ENCODE data around the gene TNIK. TPM values are rescaled to one million over a fixed set of nuclear protein-coding genes. Genes with fewer than 3 reads are reported as not detected.

Gene TNIK
- total and polyA plus RNA-seq, 2 of the 4 experiments (the other 2 are of a cell fraction), result 3.4 to 6.3 TPM

DNA sequence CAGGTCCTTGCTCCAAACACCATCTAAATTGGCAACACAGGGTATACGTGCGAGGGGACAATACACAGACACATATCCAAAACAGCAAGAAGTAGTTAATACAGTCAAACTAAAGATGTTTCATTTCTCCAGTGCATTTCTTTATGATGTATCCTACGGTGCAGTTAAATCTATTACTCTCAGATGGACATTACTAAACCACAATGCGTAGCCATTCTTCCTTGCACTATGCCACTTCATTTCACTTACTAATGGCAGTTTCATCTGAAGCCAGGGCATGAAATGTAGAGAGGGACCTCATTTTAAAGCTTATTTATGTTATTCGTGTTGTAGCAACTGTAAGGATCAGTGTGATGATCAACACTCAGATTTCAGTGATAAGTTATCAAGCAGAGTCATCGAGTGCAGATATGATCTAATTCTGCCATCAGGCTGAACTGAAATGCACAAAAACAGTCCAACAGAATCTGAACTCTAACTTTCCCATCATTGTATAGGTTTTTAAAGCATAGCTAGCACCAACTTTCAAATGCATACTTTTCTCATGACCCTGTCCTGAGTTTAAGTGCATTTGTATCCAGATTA lies 14.5 kb downstream of the TNIK start:
- Histone ChIP-seq H2BK120ac (ENCODE audit: low read depth, low read length) (no peak overlapping the region), H2BK20ac (ENCODE audit: low read depth, low read length) (no peak overlapping the region), H3K4me3 (ENCODE audit: insufficient read depth, low read depth, low read length) (no peak overlapping the region), H3K4ac (ENCODE audit: low read depth, low read length) (no peak overlapping the region), H4K20me1 (ENCODE audit: insufficient read depth, low read length) (no peaks in the 10 kb centered on the region), H2BK5ac (ENCODE audit: low read depth, low read length, poor library complexity, severe bottlenecking) (no peak overlapping the region), H3K27me3 (ENCODE audit: control insufficient read depth, insufficient read depth, low read length) (no peaks in the 10 kb centered on the region), H2AK5ac (ENCODE audit: low read depth, low read length) (no peak overlapping the region), H4K8ac (ENCODE audit: low read depth in 2 of 2, low read length in 2 of 2) (no peak overlapping the region), H3K4me2 (ENCODE audit: low read depth, low read length) (no peak overlapping the region), H3K14ac (replicated peaks; ENCODE audit: low read depth, low read length) (no peak overlapping the region), H3K27ac (ENCODE audit: insufficient read depth, low read length) (no peak overlapping the region), H2AK9ac (replicated peaks; ENCODE audit: low read depth, low read length, poor library complexity) (no peak overlapping the region), H3K56ac (ENCODE audit: extremely low read depth, insufficient read depth, low read length) (no peak overlapping the region), H2AFZ (replicated peaks; ENCODE audit: low read length, poor library complexity) (no peak overlapping the region), H3K36me3 (ENCODE audit: control insufficient read depth, insufficient read depth, low read length) (no peaks in the 10 kb centered on the region), H3K9ac (ENCODE audit: low read depth, low read length) (no peak overlapping the region), H4K91ac (ENCODE audit: insufficient read depth, low read depth, low read length) (no peak overlapping the region), H3K23ac (ENCODE audit: low read depth, low read length) (no peak overlapping the region), H3K18ac (ENCODE audit: low read depth, low read length) (no peak overlapping the region), H3K79me1 (ENCODE audit: low read depth in 1 of 2, low read length in 2 of 2) (peaks cover 0 to 6% of the 10 kb centered on the region in 2 experiments; a peak in 1 of 4 replicates), H3K9me1 (ENCODE audit: insufficient read depth, low read length) (no peaks in the 10 kb centered on the region), H3K4me1 (ENCODE audit: control insufficient read depth, insufficient read depth, low read length) (peaks cover 7% of the 10 kb centered on the region), H2BK15ac (ENCODE audit: low read depth, low read length) (no peak overlapping the region), H3K9me3 (ENCODE audit: control insufficient read depth, insufficient read depth, low read length) (no peaks in the 10 kb centered on the region), H4K5ac (ENCODE audit: low read depth, low read length) (no peak overlapping the region)
- in situ Hi-C loops (cut with MboI; ENCODE audit: low sequenced_read_pairs), result no loop called here
- ChIA-PET POLR2A (ENCODE audit: unreplicated experiment) (no interaction called here), CTCF (no interaction called here)
- intact Hi-C loops (cut with micrococcal nuclease), result no loop called here
- ATAC-seq (ENCODE audit: low read depth) (no peak), DNase-seq (no peak)
- BruUV-seq (replicated peaks), result no TSS peak
- 33% methylated on average over 1 of the region's 6 CpGs; no CpG with 5 or more reads in 1 of the 2 experiments for WGBS, 2 experiments (ENCODE audit: extremely low coverage in 2 of 2, insufficient read length in 1 of 2)
- no peak for TF ChIP-seq SMC3 (IDR thresholded peaks at IDR 0.05; ENCODE audit: low read depth, low read length)
- TF ChIP-seq FOS (IDR thresholded peaks at IDR 0.05; ENCODE audit: low read depth, low read length), result no peak
- TF ChIP-seq MAFK (IDR thresholded peaks at IDR 0.05; ENCODE audit: low read depth, low read length), result no peak
- TF ChIP-seq CTCF (conservative IDR thresholded peaks at IDR 0.05; ENCODE audit: low read depth, low read length), result no peak
- TF ChIP-seq CEBPB (IDR thresholded peaks at IDR 0.05; ENCODE audit: low read depth, low read length), result no peak
- no peak for TF ChIP-seq MAZ (IDR thresholded peaks at IDR 0.05; ENCODE audit: borderline replicate concordance, low read depth, low read length)
- TF ChIP-seq BHLHE40 (IDR thresholded peaks at IDR 0.05; ENCODE audit: low read depth, low read length), result no peak
- TF ChIP-seq CHD1 (IDR thresholded peaks at IDR 0.05; ENCODE audit: low read depth, low read length), result no peak
- no peak for TF ChIP-seq NFE2L2 (IDR thresholded peaks at IDR 0.05; ENCODE audit: low read depth, low read length)
- TF ChIP-seq RAD21 (IDR thresholded peaks at IDR 0.05; ENCODE audit: low read length), result no peak
- TF ChIP-seq RCOR1 (IDR thresholded peaks at IDR 0.05; ENCODE audit: insufficient replicate concordance, low read length), result no peak
- TF ChIP-seq, protein P1, sequence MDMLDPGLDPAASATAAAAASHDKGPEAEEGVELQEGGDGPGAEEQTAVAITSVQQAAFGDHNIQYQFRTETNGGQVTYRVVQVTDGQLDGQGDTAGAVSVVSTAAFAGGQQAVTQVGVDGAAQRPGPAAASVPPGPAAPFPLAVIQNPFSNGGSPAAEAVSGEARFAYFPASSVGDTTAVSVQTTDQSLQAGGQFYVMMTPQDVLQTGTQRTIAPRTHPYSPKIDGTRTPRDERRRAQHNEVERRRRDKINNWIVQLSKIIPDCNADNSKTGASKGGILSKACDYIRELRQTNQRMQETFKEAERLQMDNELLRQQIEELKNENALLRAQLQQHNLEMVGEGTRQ (IDR thresholded peaks at IDR 0.05; ENCODE audit: low read depth, low read length), result no peak
- TF ChIP-seq, protein P2, sequence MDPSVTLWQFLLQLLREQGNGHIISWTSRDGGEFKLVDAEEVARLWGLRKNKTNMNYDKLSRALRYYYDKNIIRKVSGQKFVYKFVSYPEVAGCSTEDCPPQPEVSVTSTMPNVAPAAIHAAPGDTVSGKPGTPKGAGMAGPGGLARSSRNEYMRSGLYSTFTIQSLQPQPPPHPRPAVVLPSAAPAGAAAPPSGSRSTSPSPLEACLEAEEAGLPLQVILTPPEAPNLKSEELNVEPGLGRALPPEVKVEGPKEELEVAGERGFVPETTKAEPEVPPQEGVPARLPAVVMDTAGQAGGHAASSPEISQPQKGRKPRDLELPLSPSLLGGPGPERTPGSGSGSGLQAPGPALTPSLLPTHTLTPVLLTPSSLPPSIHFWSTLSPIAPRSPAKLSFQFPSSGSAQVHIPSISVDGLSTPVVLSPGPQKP (IDR thresholded peaks at IDR 0.05; ENCODE audit: borderline replicate concordance, low read depth, low read length), result no peak
- TF ChIP-seq RFX5 (IDR thresholded peaks at IDR 0.05; ENCODE audit: low read depth, low read length), result no peak
- TF ChIP-seq MXI1 (IDR thresholded peaks at IDR 0.05; ENCODE audit: borderline replicate concordance, low read depth, low read length), result no peak
- no peak for TF ChIP-seq POLR2A (IDR thresholded peaks at IDR 0.05; ENCODE audit: low read depth, low read length)
- dilution Hi-C loops (cut with HindIII; ENCODE audit: low sequenced_read_pairs, unreplicated experiment), result no loop called here

Data from IMR-90 (cell line).